Measurements from ENCODE around the gene ESRRA.
A peak's percentile ranks its signal among the peaks of the same experiment; 100 is the strongest.

ESRRA gene

GRCh38 chr11:64284962-64285884, 20.1 kb upstream of the ESRRA start, which contains the start of gene GPR137:
GPR137 (plus strand) TSS chr11:64285848; CDS start chr11:64286525, 677 bp downstream.
- peak within 1 kb of the TSS; percentile 77 for H2AK5ac ChIP-seq (ENCODE audit: low read length)
- peaks cover 14% of the 10 kb centered on the region for H3K79me1 ChIP-seq (ENCODE audit: low read length)
- peak within 1 kb of the TSS; percentile 76 for H4K91ac ChIP-seq (ENCODE audit: low read depth, low read length)
- H3K4me1 ChIP-seq (ENCODE audit: control insufficient read depth in 1 of 2, insufficient read depth in 2 of 2, low read length in 2 of 2) = peaks cover 14 to 18% of the 10 kb centered on the region in 2 experiments
- peak within 1 kb of the TSS; percentile 59 for H2BK120ac ChIP-seq (ENCODE audit: insufficient read depth, low read length, poor library complexity)
- H4K12ac ChIP-seq (ENCODE audit: low read depth, low read length) = peak within 1 kb of the TSS; percentile 49
- WGBS (ENCODE audit: extremely low coverage, insufficient coverage, insufficient read length) = no CpG with 5 or more reads among the region's 102 CpGs
- peaks cover 9 to 18% of the 10 kb centered on the region in 2 experiments for H3K36me3 ChIP-seq (ENCODE audit: control insufficient read depth in 1 of 2, insufficient read depth in 2 of 2, low read length in 2 of 2)
- H3K27me3 ChIP-seq (ENCODE audit: insufficient read depth, low read length) = peaks cover 3% of the 10 kb centered on the region
- peak within 1 kb of the TSS; percentile 41 for H3K14ac ChIP-seq (ENCODE audit: low read length)
- peak; percentile 67 to 81 for DNase-seq
- H3K9ac ChIP-seq (ENCODE audit: low read length) = peak within 1 kb of the TSS; percentile 86
- peaks cover 2% of the 10 kb centered on the region for H3K9me3 ChIP-seq (ENCODE audit: insufficient read depth, low read depth, low read length)
- peak within 1 kb of the TSS; percentile 100 for H3K4me2 ChIP-seq (ENCODE audit: low read length)
- H3K23ac ChIP-seq (ENCODE audit: low read length) = no peak within 1 kb of the TSS
- H3K79me2 ChIP-seq (ENCODE audit: control insufficient read depth, insufficient read depth, low read length, poor library complexity) = peaks cover 7% of the 10 kb centered on the region
- H3K27ac ChIP-seq (ENCODE audit: low read depth, low read length) = peak within 1 kb of the TSS; percentile 77
- no peak within 1 kb of the TSS for H2BK12ac ChIP-seq (ENCODE audit: low read length)
- peak within 1 kb of the TSS; percentile 32 for H3K18ac ChIP-seq (ENCODE audit: low read length)
- H3K4me3 ChIP-seq (ENCODE audit: low read depth, low read length) = peak within 1 kb of the TSS; percentile 86
- peak within 1 kb of the TSS; percentile 81 for H4K8ac ChIP-seq (ENCODE audit: low read depth, low read length)
- H3K4ac ChIP-seq (ENCODE audit: low read depth, low read length) = peak within 1 kb of the TSS; percentile 46
- peak within 1 kb of the TSS; percentile 80 for H2AFZ ChIP-seq (ENCODE audit: insufficient read depth, low read length, poor library complexity)
- H2BK5ac ChIP-seq (ENCODE audit: low read depth, low read length, poor library complexity) = peak within 1 kb of the TSS; percentile 63

- DNase-seq = no peak
- Histone ChIP-seq H3K27ac (ENCODE audit: low read depth, low read length) (no peak overlapping the region), H2AK5ac (ENCODE audit: low read length) (peak overlapping the region; percentile 77), H3K4me1 (ENCODE audit: control insufficient read depth in 1 of 2, insufficient read depth in 2 of 2, low read length in 2 of 2) (peaks cover 14 to 18% of the 10 kb centered on the region in 2 experiments), H3K4ac (ENCODE audit: low read depth, low read length) (peak overlapping the region; percentile 46), H2BK12ac (ENCODE audit: low read length) (no peak overlapping the region), H3K18ac (ENCODE audit: low read length) (peak overlapping the region; percentile 28), H3K9me3 (ENCODE audit: insufficient read depth, low read depth, low read length) (peaks cover 2% of the 10 kb centered on the region), H3K79me2 (ENCODE audit: control insufficient read depth, insufficient read depth, low read length, poor library complexity) (peaks cover 7% of the 10 kb centered on the region), H4K91ac (ENCODE audit: low read depth, low read length) (peak overlapping the region; percentile 41), H2BK5ac (ENCODE audit: low read depth, low read length, poor library complexity) (no peak overlapping the region), H2BK120ac (ENCODE audit: insufficient read depth, low read length, poor library complexity) (peak overlapping the region; percentile 16), H4K12ac (ENCODE audit: low read depth, low read length) (peak overlapping the region; percentile 49), H4K8ac (ENCODE audit: low read depth, low read length) (peak overlapping the region; percentile 76), H3K9ac (ENCODE audit: low read length) (peak overlapping the region; percentile 8), H3K4me3 (ENCODE audit: low read depth, low read length) (peak overlapping the region; percentile 86), H2AFZ (ENCODE audit: insufficient read depth, low read length, poor library complexity) (peak overlapping the region; percentile 38), H3K23ac (ENCODE audit: low read length) (no peak overlapping the region), H3K14ac (ENCODE audit: low read length) (peak overlapping the region; percentile 41), H3K79me1 (ENCODE audit: low read length) (peaks cover 14% of the 10 kb centered on the region), H3K27me3 (ENCODE audit: insufficient read depth, low read length) (peaks cover 8% of the 10 kb centered on the region), H3K36me3 (ENCODE audit: control insufficient read depth in 1 of 2, insufficient read depth in 2 of 2, low read length in 2 of 2) (peaks cover 9 to 18% of the 10 kb centered on the region in 2 experiments), H3K4me2 (ENCODE audit: low read length) (peak overlapping the region; percentile 100)
- no CpG with 5 or more reads among the region's 40 CpGs for WGBS (ENCODE audit: extremely low coverage, insufficient coverage, insufficient read length)
Observed at GRCh38 chr11:64285885-64286800, 19.2 kb upstream of the ESRRA start.

GRCh38 chr11:64286801-64287159, 18.5 kb upstream of the ESRRA start:
- DNase-seq = no peak
- Histone ChIP-seq H3K4me2 (ENCODE audit: low read length) (no peak overlapping the region), H2BK12ac (ENCODE audit: low read length) (no peak overlapping the region), H2BK5ac (ENCODE audit: low read depth, low read length, poor library complexity) (no peak overlapping the region), H3K79me1 (ENCODE audit: low read length) (peaks cover 14% of the 10 kb centered on the region), H2AK5ac (ENCODE audit: low read length) (no peak overlapping the region), H3K9ac (ENCODE audit: low read length) (no peak overlapping the region), H3K23ac (ENCODE audit: low read length) (no peak overlapping the region), H4K12ac (ENCODE audit: low read depth, low read length) (no peak overlapping the region), H3K4me3 (ENCODE audit: low read depth, low read length) (peak overlapping the region; percentile 0), H3K27me3 (ENCODE audit: insufficient read depth, low read length) (peaks cover 15% of the 10 kb centered on the region), H2BK120ac (ENCODE audit: insufficient read depth, low read length, poor library complexity) (no peak overlapping the region), H3K9me3 (ENCODE audit: insufficient read depth, low read depth, low read length) (peaks cover 4% of the 10 kb centered on the region), H3K36me3 (ENCODE audit: control insufficient read depth in 1 of 2, insufficient read depth in 2 of 2, low read length in 2 of 2) (peaks cover 9 to 16% of the 10 kb centered on the region in 2 experiments), H3K18ac (ENCODE audit: low read length) (no peak overlapping the region), H3K27ac (ENCODE audit: low read depth, low read length) (no peak overlapping the region), H4K8ac (ENCODE audit: low read depth, low read length) (no peak overlapping the region), H2AFZ (ENCODE audit: insufficient read depth, low read length, poor library complexity) (no peak overlapping the region), H4K91ac (ENCODE audit: low read depth, low read length) (no peak overlapping the region), H3K79me2 (ENCODE audit: control insufficient read depth, insufficient read depth, low read length, poor library complexity) (peaks cover 7% of the 10 kb centered on the region), H3K4ac (ENCODE audit: low read depth, low read length) (no peak overlapping the region), H3K4me1 (ENCODE audit: control insufficient read depth in 1 of 2, insufficient read depth in 2 of 2, low read length in 2 of 2) (peaks cover 14 to 21% of the 10 kb centered on the region in 2 experiments), H3K14ac (ENCODE audit: low read length) (no peak overlapping the region)
- WGBS (ENCODE audit: extremely low coverage, insufficient coverage, insufficient read length) = no CpG with 5 or more reads among the region's 9 CpGs

GRCh38 chr11:64287676-64288352, 17.5 kb upstream of the ESRRA start:
- Histone ChIP-seq H3K36me3 (ENCODE audit: control insufficient read depth in 1 of 2, insufficient read depth in 2 of 2, low read length in 2 of 2) (peaks cover 6 to 11% of the 10 kb centered on the region in 2 experiments), H4K91ac (ENCODE audit: low read depth, low read length) (no peak overlapping the region), H3K4me2 (ENCODE audit: low read length) (no peak overlapping the region), H2BK12ac (ENCODE audit: low read length) (no peak overlapping the region), H3K79me2 (ENCODE audit: control insufficient read depth, insufficient read depth, low read length, poor library complexity) (peaks cover 7% of the 10 kb centered on the region), H4K8ac (ENCODE audit: low read depth, low read length) (no peak overlapping the region), H3K27ac (ENCODE audit: low read depth, low read length) (no peak overlapping the region), H3K4me1 (ENCODE audit: control insufficient read depth in 1 of 2, insufficient read depth in 2 of 2, low read length in 2 of 2) (peaks cover 16 to 24% of the 10 kb centered on the region in 2 experiments), H3K79me1 (ENCODE audit: low read length) (peaks cover 14% of the 10 kb centered on the region), H2BK120ac (ENCODE audit: insufficient read depth, low read length, poor library complexity) (no peak overlapping the region), H3K9me3 (ENCODE audit: insufficient read depth, low read depth, low read length) (peaks cover 5% of the 10 kb centered on the region), H2AK5ac (ENCODE audit: low read length) (no peak overlapping the region), H3K14ac (ENCODE audit: low read length) (no peak overlapping the region), H4K12ac (ENCODE audit: low read depth, low read length) (no peak overlapping the region), H3K23ac (ENCODE audit: low read length) (no peak overlapping the region), H3K9ac (ENCODE audit: low read length) (no peak overlapping the region), H3K18ac (ENCODE audit: low read length) (no peak overlapping the region), H2AFZ (ENCODE audit: insufficient read depth, low read length, poor library complexity) (no peak overlapping the region), H3K27me3 (ENCODE audit: insufficient read depth, low read length) (peaks cover 25% of the 10 kb centered on the region), H2BK5ac (ENCODE audit: low read depth, low read length, poor library complexity) (no peak overlapping the region), H3K4ac (ENCODE audit: low read depth, low read length) (no peak overlapping the region), H3K4me3 (ENCODE audit: low read depth, low read length) (no peak overlapping the region)
- no peak for DNase-seq
- no CpG with 5 or more reads among the region's 33 CpGs for WGBS (ENCODE audit: extremely low coverage, insufficient coverage, insufficient read length)
